Measurements from ENCODE around the gene PBX1.

The PBX1 gene

GRCh38 chr1:164781972-164782371, 223.0 kb downstream of the PBX1 start:
- Histone ChIP-seq H3F3A (ENCODE audit: control insufficient read depth, insufficient read depth) (no peaks in the 10 kb centered on the region), H3K9me2 (replicated peaks; ENCODE audit: control insufficient read depth, low read length) (no peaks in the 10 kb centered on the region), H3K4me1 (ENCODE audit: control insufficient read depth, low read length) (no peaks in the 10 kb centered on the region), H3K9me3 (ENCODE audit: control insufficient read depth, insufficient read depth, low read length) (no peaks in the 10 kb centered on the region), H4K20me1 (ENCODE audit: control insufficient read depth, insufficient read depth, low read depth, low read length) (no peaks in the 10 kb centered on the region), H3K27me3 (ENCODE audit: control insufficient read depth, low read length) (no peaks in the 10 kb centered on the region), H3K4me2 (ENCODE audit: low read length) (no peak overlapping the region), H3K79me2 (ENCODE audit: control insufficient read depth, low read length) (no peaks in the 10 kb centered on the region), H3K4me3 (ENCODE audit: low read length) (no peak overlapping the region), H3K27ac (ENCODE audit: low read depth, low read length) (no peak overlapping the region), H3K36me3 (ENCODE audit: control insufficient read depth, low read length) (no peaks in the 10 kb centered on the region)
- TF ChIP-seq CTCF (IDR thresholded peaks at IDR 0.05; ENCODE audit: low read depth, low read length, poor library complexity, severe bottlenecking) (no peak), EZH2phosphoT487 (IDR thresholded peaks at IDR 0.05; ENCODE audit: borderline replicate concordance, low read length) (no peak)

- H3K9me2 ChIP-seq (replicated peaks; ENCODE audit: control insufficient read depth, low read length), result no peaks in the 10 kb centered on the region
- TF ChIP-seq CTCF (IDR thresholded peaks at IDR 0.05; ENCODE audit: low read depth, low read length, poor library complexity, severe bottlenecking) (no peak), EZH2phosphoT487 (IDR thresholded peaks at IDR 0.05; ENCODE audit: borderline replicate concordance, low read length) (no peak)
- H3K27ac ChIP-seq (ENCODE audit: low read depth, low read length), result no peak overlapping the region
- no peaks in the 10 kb centered on the region for H4K20me1 ChIP-seq (ENCODE audit: control insufficient read depth, insufficient read depth, low read depth, low read length)
- no peaks in the 10 kb centered on the region for H3K36me3 ChIP-seq (ENCODE audit: control insufficient read depth, low read length)
- H3F3A ChIP-seq (ENCODE audit: control insufficient read depth, insufficient read depth), result no peaks in the 10 kb centered on the region
- H3K9me3 ChIP-seq (ENCODE audit: control insufficient read depth, insufficient read depth, low read length), result no peaks in the 10 kb centered on the region
- no peak overlapping the region for H3K4me3 ChIP-seq (ENCODE audit: low read length)
- no peaks in the 10 kb centered on the region for H3K4me1 ChIP-seq (ENCODE audit: control insufficient read depth, low read length)
- no peak overlapping the region for H3K4me2 ChIP-seq (ENCODE audit: low read length)
- no peaks in the 10 kb centered on the region for H3K79me2 ChIP-seq (ENCODE audit: control insufficient read depth, low read length)
- H3K27me3 ChIP-seq (ENCODE audit: control insufficient read depth, low read length), result 0 out of 2 replicates have a peak, but pooled peaks cover 2% of the 10 kb centered on the region
These were observed 225.0 kb downstream of the PBX1 start for GRCh38 chr1:164783778-164784555.

GRCh38 chr1:164784960-164785359, 226.0 kb downstream of the PBX1 start:
- Histone ChIP-seq H3K79me2 (ENCODE audit: control insufficient read depth, low read length) (no peaks in the 10 kb centered on the region), H3K27ac (ENCODE audit: low read depth, low read length) (no peak overlapping the region), H3K4me3 (ENCODE audit: low read length) (no peak overlapping the region), H3K4me1 (ENCODE audit: control insufficient read depth, low read length) (no peaks in the 10 kb centered on the region), H3F3A (ENCODE audit: control insufficient read depth, insufficient read depth) (no peaks in the 10 kb centered on the region), H3K27me3 (ENCODE audit: control insufficient read depth, low read length) (0 out of 2 replicates have a peak, but pooled peaks cover 2% of the 10 kb centered on the region), H3K36me3 (ENCODE audit: control insufficient read depth, low read length) (no peaks in the 10 kb centered on the region), H3K9me3 (ENCODE audit: control insufficient read depth, insufficient read depth, low read length) (no peaks in the 10 kb centered on the region), H3K4me2 (ENCODE audit: low read length) (no peak overlapping the region), H4K20me1 (ENCODE audit: control insufficient read depth, insufficient read depth, low read depth, low read length) (no peaks in the 10 kb centered on the region), H3K9me2 (replicated peaks; ENCODE audit: control insufficient read depth, low read length) (no peaks in the 10 kb centered on the region)
- TF ChIP-seq CTCF (IDR thresholded peaks at IDR 0.05; ENCODE audit: low read depth, low read length, poor library complexity, severe bottlenecking) (no peak), EZH2phosphoT487 (IDR thresholded peaks at IDR 0.05; ENCODE audit: borderline replicate concordance, low read length) (no peak)

Measured in DOHH2 (cell line).